Measurements from ENCODE around the gene PNISR. TPM values are rescaled to one million over a fixed set of nuclear protein-coding genes. Genes with fewer than 3 reads are reported as not detected.

PNISR gene
- total and polyA plus RNA-seq, 4 donors = 16.8 to 192 (median 124) TPM

GRCh38 chr6:99432877-99433276 is 7.8 kb upstream of the PNISR start:
- 81 to 83% methylated on average over 2 of the region's 2 CpGs for WGBS, 2 donors
- H3K27ac ChIP-seq (ENCODE audit: low read depth in 1 of 2, low read length in 2 of 2) = no peak overlapping the region
- intact Hi-C loops (cut with DNase I) = loop anchor here in 1 of 2 donors (5.0 kb wide), 1 partner anchor 79 kb away; no protein-coding TSS in a partner anchor
- H3K36me3 ChIP-seq (ENCODE audit: control insufficient read depth in 1 of 2, insufficient read depth in 2 of 2, low read length in 1 of 2) = no peaks in the 10 kb centered on the region
- no peaks in the 10 kb centered on the region for H3K4me1 ChIP-seq (ENCODE audit: control insufficient read depth in 1 of 2, insufficient read depth in 2 of 2, low read length in 2 of 2)
- H3K27me3 ChIP-seq (ENCODE audit: control insufficient read depth in 1 of 2, insufficient read depth in 2 of 2, low read length in 1 of 2) = no peaks in the 10 kb centered on the region
- DNase-seq (no peak), ATAC-seq (ENCODE audit: low FRiP score) (no peak)
- no peak overlapping the region for H3K4me3 ChIP-seq (ENCODE audit: low read length in 2 of 2)
- H3K9me3 ChIP-seq (ENCODE audit: control insufficient read depth, low read length) = no peaks in the 10 kb centered on the region

GRCh38 chr6:99431901-99432300 is 6.8 kb upstream of the PNISR start:
- intact Hi-C loops (cut with DNase I) = loop anchor here in 1 of 2 donors (5.0 kb wide), 1 partner anchor 80 kb away; no protein-coding TSS in a partner anchor
- Histone ChIP-seq H3K27me3 (ENCODE audit: control insufficient read depth in 1 of 2, insufficient read depth in 2 of 2, low read length in 1 of 2) (no peaks in the 10 kb centered on the region), H3K27ac (ENCODE audit: low read depth in 1 of 2, low read length in 2 of 2) (no peak overlapping the region), H3K4me1 (ENCODE audit: control insufficient read depth in 1 of 2, insufficient read depth in 2 of 2, low read length in 2 of 2) (peaks cover 0 to 5% of the 10 kb centered on the region in 2 donors), H3K4me3 (ENCODE audit: low read length in 2 of 2) (no peak overlapping the region), H3K9me3 (ENCODE audit: control insufficient read depth, low read length) (no peaks in the 10 kb centered on the region), H3K36me3 (ENCODE audit: control insufficient read depth in 1 of 2, insufficient read depth in 2 of 2, low read length in 1 of 2) (no peaks in the 10 kb centered on the region)
- ATAC-seq (ENCODE audit: low FRiP score) = no peak
- DNase-seq = no peak
- WGBS, 2 donors = 87 to 96% methylated on average over 2 of the region's 2 CpGs

- Histone ChIP-seq H3K4me3 (ENCODE audit: low read length in 2 of 2) (no peak overlapping the region), H3K4me1 (ENCODE audit: control insufficient read depth in 1 of 2, insufficient read depth in 2 of 2, low read length in 2 of 2) (peaks cover 0 to 9% of the 10 kb centered on the region in 2 donors), H3K27ac (ENCODE audit: low read depth in 1 of 2, low read length in 2 of 2) (no peak overlapping the region), H3K9me3 (ENCODE audit: control insufficient read depth, low read length) (no peaks in the 10 kb centered on the region), H3K36me3 (ENCODE audit: control insufficient read depth in 1 of 2, insufficient read depth in 2 of 2, low read length in 1 of 2) (no peaks in the 10 kb centered on the region), H3K27me3 (ENCODE audit: control insufficient read depth in 1 of 2, insufficient read depth in 2 of 2, low read length in 1 of 2) (no peaks in the 10 kb centered on the region)
- intact Hi-C loops (cut with DNase I) = loop anchor here (5.0 to 10.0 kb wide), 3 partner anchors 81 to 139 kb away; partner anchors contain the start of genes CCNC (in 1 of the 2) and FAXC (in 1 of the 2)
- 94 to 96% methylated on average over 5 of the region's 5 CpGs for WGBS, 2 donors
- ATAC-seq (ENCODE audit: low FRiP score) (no peak), DNase-seq (no peak)
Measured at GRCh38 chr6:99427988-99428387, 2.9 kb upstream of the PNISR start.

DNA sequence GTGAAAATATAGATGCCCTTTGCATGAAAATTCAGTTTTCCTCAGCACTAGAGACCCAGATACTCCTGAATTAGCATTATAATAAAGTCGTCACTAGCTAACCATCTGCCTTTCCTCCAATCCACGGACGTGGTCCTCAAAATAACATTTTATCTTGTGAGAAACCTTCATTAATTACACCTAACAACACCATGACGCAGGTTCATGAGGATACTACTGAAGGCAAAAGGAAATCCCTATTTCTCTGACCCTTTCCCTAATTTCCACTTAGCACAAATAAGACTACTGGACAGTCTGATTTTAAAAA is 1.3 kb upstream of the PNISR start:
- H3K9me3 ChIP-seq (ENCODE audit: control insufficient read depth, low read length) = no peaks in the 10 kb centered on the region
- H3K4me3 ChIP-seq (ENCODE audit: low read length in 2 of 2) = peak overlapping the region; percentile 81 to 99
- peak overlapping the region in 1 of 2 donors; percentile 84 for H3K27ac ChIP-seq (ENCODE audit: low read depth in 1 of 2, low read length in 2 of 2)
- no peaks in the 10 kb centered on the region for H3K36me3 ChIP-seq (ENCODE audit: control insufficient read depth in 1 of 2, insufficient read depth in 2 of 2, low read length in 1 of 2)
- DNase-seq (no peak), ATAC-seq (ENCODE audit: low FRiP score) (no peak)
- H3K4me1 ChIP-seq (ENCODE audit: control insufficient read depth in 1 of 2, insufficient read depth in 2 of 2, low read length in 2 of 2) = peaks cover 0 to 9% of the 10 kb centered on the region in 2 donors
- no peaks in the 10 kb centered on the region for H3K27me3 ChIP-seq (ENCODE audit: control insufficient read depth in 1 of 2, insufficient read depth in 2 of 2, low read length in 1 of 2)
- 14 to 16% methylated on average over 4 of the region's 4 CpGs for WGBS, 2 donors
- intact Hi-C loops (cut with DNase I) = loop anchor here (5.0 to 10.0 kb wide), 3 partner anchors 79 to 141 kb away; partner anchors contain the start of genes CCNC (in 1 of the 2) and FAXC (in 1 of the 2)

- Histone ChIP-seq H3K9me3 (ENCODE audit: control insufficient read depth, low read length) (no peaks in the 10 kb centered on the region), H3K4me1 (ENCODE audit: control insufficient read depth in 1 of 2, insufficient read depth in 2 of 2, low read length in 2 of 2) (peaks cover 0 to 9% of the 10 kb centered on the region in 2 donors), H3K27ac (ENCODE audit: low read depth in 1 of 2, low read length in 2 of 2) (peak overlapping the region; percentile 84 to 95), H3K36me3 (ENCODE audit: control insufficient read depth in 1 of 2, insufficient read depth in 2 of 2, low read length in 1 of 2) (no peaks in the 10 kb centered on the region), H3K27me3 (ENCODE audit: control insufficient read depth in 1 of 2, insufficient read depth in 2 of 2, low read length in 1 of 2) (no peaks in the 10 kb centered on the region), H3K4me3 (ENCODE audit: low read length in 2 of 2) (peak overlapping the region; percentile 81 to 99)
- intact Hi-C loops (cut with DNase I) = loop anchor here (5.0 to 10.0 kb wide), 3 partner anchors 79 to 141 kb away; partner anchors contain the start of genes CCNC (in 1 of the 2) and FAXC (in 1 of the 2)
- peak; percentile 95 for ATAC-seq (ENCODE audit: low FRiP score)
- 0 to 1% methylated on average over 29 of the region's 29 CpGs for WGBS, 2 donors
- DNase-seq = peak; percentile 91 to 92
Measured at GRCh38 chr6:99425647-99426450, 741 bp upstream of the PNISR start.

DNA sequence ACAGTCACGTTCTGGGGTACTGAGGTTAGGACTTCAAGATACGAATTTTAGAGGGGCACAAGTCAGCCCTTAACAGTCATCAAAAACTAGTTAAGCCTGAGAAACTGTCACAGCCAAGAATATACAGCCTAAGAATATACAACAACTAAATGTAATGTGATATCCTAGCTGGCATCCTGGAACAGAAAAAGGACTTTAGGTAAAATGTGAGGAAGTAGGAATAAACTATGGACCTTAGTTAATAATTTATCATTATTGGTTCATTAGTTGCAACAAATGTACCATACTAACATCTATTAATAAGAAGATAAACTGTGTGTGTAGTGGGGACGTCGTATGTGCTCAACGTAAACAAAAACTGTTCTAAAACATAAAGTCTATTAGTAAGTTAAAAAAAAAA is 1.1 kb downstream of the PNISR start:
- peak overlapping the region; percentile 96 to 99 for H3K4me3 ChIP-seq (ENCODE audit: low read length in 2 of 2)
- no peaks in the 10 kb centered on the region for H3K36me3 ChIP-seq (ENCODE audit: control insufficient read depth in 1 of 2, insufficient read depth in 2 of 2, low read length in 1 of 2)
- DNase-seq (no peak), ATAC-seq (ENCODE audit: low FRiP score) (no peak)
- no peak overlapping the region for H3K27ac ChIP-seq (ENCODE audit: low read depth in 1 of 2, low read length in 2 of 2)
- WGBS, 2 donors = 49 to 54% methylated on average over 5 of the region's 5 CpGs
- no peaks in the 10 kb centered on the region for H3K27me3 ChIP-seq (ENCODE audit: control insufficient read depth in 1 of 2, insufficient read depth in 2 of 2, low read length in 1 of 2)
- H3K4me1 ChIP-seq (ENCODE audit: control insufficient read depth in 1 of 2, insufficient read depth in 2 of 2, low read length in 2 of 2) = peaks cover 0 to 9% of the 10 kb centered on the region in 2 donors
- no peaks in the 10 kb centered on the region for H3K9me3 ChIP-seq (ENCODE audit: control insufficient read depth, low read length)
- intact Hi-C loops (cut with DNase I) = loop anchor here in 1 of 2 donors (10.0 kb wide), 1 partner anchor 89 kb away; no protein-coding TSS in a partner anchor

DNA sequence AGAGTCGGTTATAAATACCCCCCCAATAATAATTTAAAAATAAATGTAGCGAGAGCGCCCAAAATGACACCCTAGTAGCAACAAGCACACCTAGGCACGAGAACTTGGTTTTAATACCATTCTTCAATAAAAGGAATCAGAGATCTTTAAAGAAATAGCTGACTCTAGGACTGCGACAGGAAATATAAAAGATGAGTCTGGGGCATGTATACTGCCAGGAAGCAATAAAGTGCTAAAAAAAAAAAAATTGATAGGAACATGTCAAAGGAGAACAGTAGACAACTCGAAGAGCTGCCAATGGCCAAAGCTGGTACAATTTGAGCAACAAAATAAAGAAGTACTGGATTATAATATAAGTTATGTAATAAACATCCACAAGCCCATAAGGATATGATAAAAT is 2.2 kb downstream of the PNISR start:
- intact Hi-C loops (cut with DNase I) = loop anchor here in 1 of 2 donors (10.0 kb wide), 1 partner anchor 88 kb away; no protein-coding TSS in a partner anchor
- Histone ChIP-seq H3K4me1 (ENCODE audit: control insufficient read depth in 1 of 2, insufficient read depth in 2 of 2, low read length in 2 of 2) (peaks cover 0 to 9% of the 10 kb centered on the region in 2 donors), H3K4me3 (ENCODE audit: low read length in 2 of 2) (no peak overlapping the region)

GRCh38 chr6:99416892-99417767 is 8.0 kb downstream of the PNISR start:
- Histone ChIP-seq H3K9me3 (ENCODE audit: control insufficient read depth, low read length) (no peaks in the 10 kb centered on the region), H3K36me3 (ENCODE audit: control insufficient read depth in 1 of 2, insufficient read depth in 2 of 2, low read length in 1 of 2) (no peaks in the 10 kb centered on the region), H3K4me3 (ENCODE audit: low read length in 2 of 2) (no peak overlapping the region), H3K27me3 (ENCODE audit: control insufficient read depth in 1 of 2, insufficient read depth in 2 of 2, low read length in 1 of 2) (no peaks in the 10 kb centered on the region), H3K4me1 (ENCODE audit: control insufficient read depth in 1 of 2, insufficient read depth in 2 of 2, low read length in 2 of 2) (peaks cover 0 to 2% of the 10 kb centered on the region in 2 donors), H3K27ac (ENCODE audit: low read depth in 1 of 2, low read length in 2 of 2) (no peak overlapping the region)
- no peak for DNase-seq
- 81 to 85% methylated on average over 9 of the region's 9 CpGs for WGBS, 2 donors
- intact Hi-C loops (cut with DNase I) = no loop called here
- ATAC-seq (ENCODE audit: low FRiP score) = no peak

More for the DNA sequence above, 2.2 kb downstream of the PNISR start:
- ATAC-seq (ENCODE audit: low FRiP score) (no peak), DNase-seq (no peak)
- H3K27ac ChIP-seq (ENCODE audit: low read depth in 1 of 2, low read length in 2 of 2) = no peak overlapping the region
- H3K9me3 ChIP-seq (ENCODE audit: control insufficient read depth, low read length) = no peaks in the 10 kb centered on the region
- no peaks in the 10 kb centered on the region for H3K36me3 ChIP-seq (ENCODE audit: control insufficient read depth in 1 of 2, insufficient read depth in 2 of 2, low read length in 1 of 2)
- whole genome bisulfite sequencing, 2 donors = 89 to 90% methylated on average over 6 of the region's 6 CpGs
- H3K27me3 ChIP-seq (ENCODE audit: control insufficient read depth in 1 of 2, insufficient read depth in 2 of 2, low read length in 1 of 2) = no peaks in the 10 kb centered on the region

Measured in aorta (tissue), 5 donors.